ENCODE data around the gene LMO3. TPM values are rescaled to one million over a fixed set of nuclear protein-coding genes. Genes with fewer than 3 reads are reported as not detected.
A peak's percentile ranks its signal among the peaks of the same experiment; 100 is the strongest.

Gene LMO3
- total RNA-seq, 4 donors from 2014 or later, result 0.15 to 7.1 (median 3.0) TPM

- TF ChIP-seq POLR2A (IDR thresholded peaks at IDR 0.05), result no peak
- no peak for TF ChIP-seq CTCF (IDR thresholded peaks at IDR 0.05)
- Histone ChIP-seq H3K4me1 (no peaks in the 10 kb centered on the region), H3K27me3 (no peaks in the 10 kb centered on the region), H3K9me3 (peaks cover 0 to 5% (median 0%) of the 10 kb centered on the region in 3 donors), H3K4me3 (no peak overlapping the region), H3K36me3 (no peaks in the 10 kb centered on the region), H3K27ac (no peak overlapping the region)
- DNase-seq, result no peak
- intact Hi-C loops (cut with DNase I), result no loop called here
Measured at GRCh38 chr12:16619537-16619936, 13.6 kb upstream of the LMO3 start.

GRCh38 chr12:16618256-16618655 lies 12.3 kb upstream of the LMO3 start:
- peaks cover 0 to 5% (median 0%) of the 10 kb centered on the region in 3 donors for H3K9me3 ChIP-seq
- DNase-seq, result no peak
- H3K27ac ChIP-seq, result no peak overlapping the region
- no peak overlapping the region for H3K4me3 ChIP-seq
- H3K4me1 ChIP-seq, result no peaks in the 10 kb centered on the region
- intact Hi-C loops (cut with DNase I), result no loop called here
- no peaks in the 10 kb centered on the region for H3K27me3 ChIP-seq
- H3K36me3 ChIP-seq, result no peaks in the 10 kb centered on the region
- 39 to 55% methylated on average over 1 of the region's 1 CpG for WGBS, 2 donors
- TF ChIP-seq CTCF (IDR thresholded peaks at IDR 0.05) (no peak), POLR2A (IDR thresholded peaks at IDR 0.05) (no peak)

GRCh38 chr12:16613199-16613598 lies 7.2 kb upstream of the LMO3 start:
- Histone ChIP-seq H3K9me3 (no peaks in the 10 kb centered on the region), H3K4me1 (no peaks in the 10 kb centered on the region), H3K27ac (no peak overlapping the region), H3K36me3 (no peaks in the 10 kb centered on the region), H3K4me3 (no peak overlapping the region), H3K27me3 (peaks cover 0 to 30% (median 0%) of the 10 kb centered on the region in 4 donors)
- intact Hi-C loops (cut with DNase I), result no loop called here
- DNase-seq, result no peak
- TF ChIP-seq POLR2A (IDR thresholded peaks at IDR 0.05), result no peak
- no peak for TF ChIP-seq CTCF (IDR thresholded peaks at IDR 0.05)

- intact Hi-C loops (cut with DNase I), result no loop called here
- Histone ChIP-seq H3K27ac (no peak overlapping the region), H3K27me3 (peaks cover 0 to 36% (median 0%) of the 10 kb centered on the region in 4 donors), H3K4me1 (no peaks in the 10 kb centered on the region), H3K4me3 (no peak overlapping the region), H3K36me3 (no peaks in the 10 kb centered on the region), H3K9me3 (no peaks in the 10 kb centered on the region)
- DNase-seq, result no peak
- TF ChIP-seq POLR2A (IDR thresholded peaks at IDR 0.05), result no peak
- no peak for TF ChIP-seq CTCF (IDR thresholded peaks at IDR 0.05)
Measured at GRCh38 chr12:16612647-16613046, 6.7 kb upstream of the LMO3 start.

- 23 to 36% methylated on average over 2 of the region's 2 CpGs for WGBS, 2 donors
- no peak for DNase-seq
- Histone ChIP-seq H3K4me1 (peaks cover 0 to 8% (median 0%) of the 10 kb centered on the region in 3 donors), H3K4me3 (peak overlapping the region in 1 of 4 donors; percentile 14), H3K27ac (peak overlapping the region in 1 of 4 donors; percentile 70), H3K36me3 (no peaks in the 10 kb centered on the region), H3K9me3 (no peaks in the 10 kb centered on the region), H3K27me3 (peaks cover 0 to 50% (median 0%) of the 10 kb centered on the region in 4 donors)
- intact Hi-C loops (cut with DNase I), result no loop called here
- TF ChIP-seq POLR2A (IDR thresholded peaks at IDR 0.05) (no peak), CTCF (IDR thresholded peaks at IDR 0.05) (no peak)
Measured at GRCh38 chr12:16611146-16611545, 5.2 kb upstream of the LMO3 start.

Data from esophagus squamous epithelium (tissue), 5 donors.